Measurements from ENCODE around the gene ZNF777.
"Not testable (repeated sequence)": the region's sequence is repeated elsewhere in the genome, so short reads cannot be mapped to it uniquely, and the experiment has no call there.

Gene ZNF777

DNA sequence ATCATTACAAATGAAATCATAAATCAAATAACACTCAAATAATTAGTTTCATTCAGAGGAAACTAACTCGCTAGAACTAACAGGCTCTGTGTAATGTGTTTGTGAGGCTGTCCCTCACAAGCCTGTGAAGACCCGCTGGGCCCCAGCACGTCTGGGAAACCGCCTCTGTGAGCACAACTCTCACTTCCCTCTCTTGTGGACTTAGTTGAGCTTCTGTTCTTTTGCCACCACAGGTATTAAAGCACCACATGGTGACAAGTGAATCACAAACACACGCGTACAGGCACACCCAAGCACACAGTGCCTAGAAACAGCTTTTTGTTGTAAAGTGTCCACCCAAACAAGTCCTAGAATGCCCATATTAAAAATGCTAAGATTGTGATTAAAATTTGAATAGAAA, 51.0 kb downstream of the ZNF777 start:
- no peak for DNase-seq

DNA sequence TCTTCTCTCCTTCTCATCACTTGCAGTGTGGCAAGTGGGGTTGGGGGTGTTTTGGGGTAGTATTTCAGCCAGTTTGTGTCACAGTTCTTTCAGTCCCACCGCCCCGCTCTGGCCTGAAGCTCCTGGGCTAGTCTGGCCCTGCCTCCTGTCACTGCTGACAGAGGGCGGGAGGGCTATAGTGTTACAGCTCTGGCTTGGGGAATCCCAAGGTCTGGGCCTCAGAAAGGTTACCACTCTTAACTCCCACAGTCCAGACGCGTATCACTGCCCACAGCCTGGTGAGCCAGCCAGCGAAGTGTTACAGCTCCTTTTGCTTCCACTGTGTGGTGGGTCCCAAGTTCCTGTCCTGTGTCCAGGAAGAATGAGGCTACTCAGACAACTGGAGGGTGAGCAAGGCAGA, 56.0 kb downstream of the ZNF777 start:
- DNase-seq, result no peak

DNA sequence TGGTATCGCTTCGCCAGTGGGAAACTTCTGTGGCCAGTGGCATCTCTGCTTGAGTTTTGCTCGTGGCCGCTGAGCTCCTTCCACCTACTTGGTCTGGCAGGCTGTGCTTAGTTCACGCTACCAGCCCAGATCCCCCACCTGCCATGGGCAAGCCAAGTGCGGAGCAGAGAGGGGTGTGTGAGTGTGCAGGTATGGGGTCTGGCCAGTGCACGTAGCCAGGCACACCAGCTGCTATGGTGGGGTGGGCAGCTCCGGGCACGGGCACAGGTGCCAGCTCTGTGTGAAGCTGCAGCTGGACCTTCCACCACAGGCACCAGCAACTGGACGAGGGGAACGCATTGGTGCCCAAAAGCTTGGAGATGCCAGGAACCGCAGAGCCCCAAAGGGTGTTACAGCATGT, 56.5 kb downstream of the ZNF777 start:
- no peak for DNase-seq

DNA sequence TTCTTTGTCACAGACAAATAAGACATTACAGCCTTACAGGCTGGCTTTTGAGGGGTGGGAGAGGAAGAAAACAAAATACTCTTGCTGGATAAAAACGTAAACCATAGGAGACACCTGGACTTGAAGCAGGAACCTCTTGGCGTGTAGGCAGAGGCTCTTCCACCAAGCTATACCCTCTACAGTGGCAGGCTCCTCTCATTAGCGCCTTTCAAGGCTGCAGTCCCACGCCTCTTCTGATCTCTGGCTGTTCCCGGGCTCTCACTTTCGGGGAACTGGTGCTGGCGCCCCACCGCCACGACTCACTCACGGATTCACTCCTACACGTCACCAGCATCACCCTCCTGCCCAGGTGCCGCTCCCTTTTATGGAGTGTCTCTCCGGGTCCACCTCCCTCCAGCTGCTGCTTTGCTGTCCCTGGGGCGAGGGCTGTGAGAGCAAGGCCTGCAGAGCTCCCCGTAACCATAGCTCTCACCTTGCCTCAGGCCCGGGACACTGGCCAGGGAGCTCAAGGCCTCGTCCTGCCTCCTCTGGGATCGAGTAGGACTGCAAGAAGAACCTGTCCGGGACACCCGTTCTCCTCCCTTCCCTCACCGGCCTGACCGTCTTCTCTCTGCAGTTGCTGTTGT, 62.6 kb downstream of the ZNF777 start:
- DNase-seq, result no peak

DNA sequence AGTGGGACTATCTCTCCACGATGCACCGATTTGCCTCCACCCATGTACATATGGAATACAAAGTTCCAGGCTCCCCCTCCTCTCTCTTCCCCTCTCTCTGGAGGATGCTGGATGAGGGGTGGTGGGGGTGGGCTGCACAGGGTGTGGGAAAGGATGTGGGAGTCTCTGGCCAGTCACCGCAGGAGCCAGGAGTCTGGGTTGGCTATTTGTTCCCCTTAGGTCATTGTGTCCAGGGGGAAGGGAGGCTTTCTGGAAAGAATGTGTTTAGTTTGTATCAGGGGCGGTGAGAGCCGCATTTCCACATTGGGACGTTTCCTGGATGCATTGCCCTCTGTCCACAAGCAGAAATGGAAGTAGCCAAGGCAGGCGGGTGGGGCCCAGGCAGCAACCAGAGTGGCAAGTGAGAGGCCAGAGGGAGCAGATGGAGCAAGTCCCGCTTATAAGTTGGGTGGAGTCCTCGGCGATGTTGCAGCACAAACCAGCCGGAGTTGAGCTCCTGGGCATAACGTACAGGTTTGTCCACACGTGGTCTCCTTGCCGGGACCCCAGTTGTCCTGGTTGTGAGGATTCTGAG, 63.3 kb downstream of the ZNF777 start:
- no peak for DNase-seq

DNA sequence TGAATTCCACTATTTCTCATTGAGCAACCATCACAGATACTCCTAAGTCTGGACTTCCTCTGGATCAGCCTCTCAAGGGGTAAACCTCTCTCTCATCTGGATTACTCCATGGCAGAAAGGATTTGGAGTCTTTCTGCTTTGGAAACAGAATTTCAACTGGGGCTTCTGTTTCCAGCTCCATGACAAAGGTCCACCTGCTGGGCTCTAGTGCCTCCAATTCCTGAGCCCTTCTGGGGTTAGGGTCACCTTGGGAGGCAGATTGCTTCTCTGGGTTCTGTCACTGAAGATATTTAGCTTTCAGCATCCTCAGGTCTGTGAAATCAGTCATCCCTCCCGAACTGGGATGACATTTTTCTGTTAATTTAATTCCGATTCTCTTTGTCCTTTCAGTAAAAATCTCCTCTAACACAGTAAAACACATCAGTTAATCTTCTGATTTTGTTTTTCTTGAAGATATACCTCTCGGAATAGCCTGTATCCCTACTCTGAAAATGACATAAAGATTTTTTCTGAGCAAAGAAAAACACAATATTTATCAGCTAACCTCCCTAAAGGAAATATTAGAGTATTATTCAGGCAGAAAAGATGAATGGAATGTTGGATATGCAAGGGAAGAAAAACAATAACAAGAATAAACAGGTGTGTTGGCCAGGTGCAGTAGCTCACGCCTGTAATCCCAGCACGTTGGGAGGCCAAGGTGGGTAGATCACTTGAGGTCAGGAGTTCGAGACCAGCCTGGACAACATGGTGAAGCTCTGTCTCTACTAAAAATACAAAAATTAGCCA, 72.1 kb downstream of the ZNF777 start:
- not testable (repeated sequence) for DNase-seq

DNA sequence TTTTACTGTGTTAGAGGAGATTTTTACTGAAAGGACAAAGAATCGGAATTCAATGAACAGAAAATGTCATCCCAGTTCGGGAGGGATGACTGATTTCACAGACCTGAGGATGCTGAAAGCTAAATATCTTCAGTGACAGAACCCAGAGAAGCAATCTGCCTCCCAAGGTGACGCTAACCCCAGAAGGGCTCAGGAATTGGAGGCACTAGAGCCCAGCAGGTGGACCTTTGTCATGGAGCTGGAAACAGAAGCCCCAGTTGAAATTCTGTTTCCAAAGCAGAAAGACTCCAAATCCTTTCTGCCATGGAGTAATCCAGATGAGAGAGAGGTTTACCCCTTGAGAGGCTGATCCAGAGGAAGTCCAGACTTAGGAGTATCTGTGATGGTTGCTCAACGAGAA, 74.3 kb downstream of the ZNF777 start:
- not testable (repeated sequence) for DNase-seq

DNA sequence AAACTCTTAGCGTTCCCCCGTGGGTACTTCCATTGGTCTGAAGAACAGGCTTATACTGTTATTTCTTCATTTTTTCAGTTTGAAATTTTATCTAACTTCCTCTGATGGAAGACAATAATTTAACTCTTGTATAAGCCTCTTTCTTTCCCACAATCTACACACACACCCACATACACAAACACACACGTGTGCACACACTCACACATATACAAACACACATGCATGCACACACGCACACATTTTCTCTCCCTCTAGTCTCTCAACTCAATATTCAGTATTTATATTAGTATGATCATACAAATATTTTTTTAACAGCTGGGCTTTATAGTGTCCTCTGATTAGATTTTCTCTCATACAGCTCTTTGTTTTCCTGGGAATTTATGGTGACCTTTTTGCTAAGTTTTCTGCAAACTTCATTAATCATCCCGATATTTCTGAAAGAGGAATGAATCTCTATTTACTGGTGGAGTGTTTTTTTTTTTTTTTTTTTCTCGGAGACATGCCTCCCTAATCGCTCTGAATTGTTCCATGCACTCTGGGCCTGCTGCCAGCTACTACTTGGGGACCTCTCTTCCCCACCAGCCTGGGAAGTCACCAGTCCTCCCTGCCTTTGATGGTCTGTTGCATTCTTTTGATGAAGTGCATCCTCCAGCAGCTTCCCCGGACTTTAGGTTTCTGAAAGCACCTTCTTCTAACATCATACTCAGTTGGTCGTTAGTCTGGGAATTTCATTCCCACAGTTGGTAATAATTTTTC, 75.5 kb downstream of the ZNF777 start:
- no peak for DNase-seq
